NCI-H1694 (cell line): ENCODE data around the gene SLC4A1.

ENCODE experiments used
- DNase-seq: peaks from one replicate; lab custom pipeline; 2025; lab: John Stamatoyannopoulos, UW

Gene SLC4A1

GRCh38 chr17:44205962-44206824 is 61.7 kb downstream of the SLC4A1 start:
- DNase-seq, result no peak

- DNase-seq, result no peak
Observed at GRCh38 chr17:44204441-44204882, 63.5 kb downstream of the SLC4A1 start.

- peak; percentile 80 for DNase-seq
Observed at GRCh38 chr17:44203731-44204440, 64.0 kb downstream of the SLC4A1 start.

- no peak for DNase-seq
Observed at GRCh38 chr17:44202756-44203155, 65.2 kb downstream of the SLC4A1 start.

GRCh38 chr17:44200478-44201155 is 67.3 kb downstream of the SLC4A1 start:
- no peak for DNase-seq

GRCh38 chr17:44199553-44200477 is 68.1 kb downstream of the SLC4A1 start, which contains the start of gene ATXN7L3:
TSS of gene ATXN7L3 (minus strand) at chr17:44199884. CDS start at chr17:44198070, 1,814 bp downstream.
- peak; percentile 96 for DNase-seq

- DNase-seq, result no peak
Observed at GRCh38 chr17:44198721-44199552, 69.0 kb downstream of the SLC4A1 start.
